ENCODE data around the gene GMNN. TPM values are rescaled to one million over a fixed set of nuclear protein-coding genes. Genes with fewer than 3 reads are reported as not detected.
"Not testable (repeated sequence)": the region's sequence is repeated elsewhere in the genome, so short reads cannot be mapped to it uniquely, and the experiment has no call there.

GMNN gene
- total RNA-seq = 10 to 100 TPM in 3 of 4 donors, 1 to 10 TPM in 1; 8.2 to 24.8 (median 16.3) TPM

GRCh38 chr6:24774696-24775519 is at the start of gene GMNN:
GMNN (plus strand) TSS chr6:24774937; CDS start chr6:24777247, 2,310 bp downstream.
- peak; percentile 70 to 73 for TF ChIP-seq POLR2A (IDR thresholded peaks at IDR 0.05)
- no peak for TF ChIP-seq CTCF (IDR thresholded peaks at IDR 0.05)

GRCh38 chr6:24730653-24731052 is 44.1 kb upstream of the GMNN start:
- not testable (repeated sequence) for H3K27ac ChIP-seq, H3K27me3 ChIP-seq, H3K36me3 ChIP-seq, H3K4me3 ChIP-seq, H3K4me1 ChIP-seq, DNase-seq
- peaks cover 0 to 11% (median 4%) of the 10 kb centered on the region in 4 donors for H3K9me3 ChIP-seq

More at GRCh38 chr6:24774696-24775519, at the start of gene GMNN:
- H3K4me1 ChIP-seq = peaks cover 0 to 17% (median 1%) of the 10 kb centered on the region in 4 donors
- H3K36me3 ChIP-seq = no peaks in the 10 kb centered on the region
- H3K27ac ChIP-seq = peak within 1 kb of the TSS; percentile 80 to 99 (median 98)
- H3K4me3 ChIP-seq = peak within 1 kb of the TSS; percentile 58 to 99 (median 90)
- H3K9me3 ChIP-seq = no peaks in the 10 kb centered on the region
- peak; percentile 99 for DNase-seq
- H3K27me3 ChIP-seq = no peaks in the 10 kb centered on the region

- H3K36me3 ChIP-seq, H3K4me1 ChIP-seq, H3K27ac ChIP-seq: not testable (repeated sequence)
These were observed 43.1 kb upstream of the GMNN start for GRCh38 chr6:24731456-24732134.

GRCh38 chr6:24734166-24734565 is 40.6 kb upstream of the GMNN start:
- H3K27ac ChIP-seq = no peak overlapping the region
- DNase-seq = no peak
- no peak overlapping the region for H3K4me3 ChIP-seq
- no peaks in the 10 kb centered on the region for H3K36me3 ChIP-seq
- H3K9me3 ChIP-seq = peaks cover 0 to 11% (median 4%) of the 10 kb centered on the region in 4 donors
- H3K27me3 ChIP-seq = no peaks in the 10 kb centered on the region
- TF ChIP-seq POLR2A (IDR thresholded peaks at IDR 0.05) = no peak
- H3K4me1 ChIP-seq = no peaks in the 10 kb centered on the region

More at GRCh38 chr6:24731456-24732134, 43.1 kb upstream of the GMNN start:
- not testable (repeated sequence) for DNase-seq, H3K27me3 ChIP-seq, H3K4me3 ChIP-seq
- peaks cover 0 to 11% (median 4%) of the 10 kb centered on the region in 4 donors for H3K9me3 ChIP-seq

- H3K9me3 ChIP-seq = peaks cover 0 to 11% (median 4%) of the 10 kb centered on the region in 4 donors
- not testable (repeated sequence) for H3K4me3 ChIP-seq, H3K4me1 ChIP-seq, H3K27ac ChIP-seq, DNase-seq, H3K36me3 ChIP-seq, H3K27me3 ChIP-seq
These were observed 40.0 kb upstream of the GMNN start for GRCh38 chr6:24734710-24735109.

- Histone ChIP-seq H3K36me3 (no peaks in the 10 kb centered on the region), H3K27me3 (no peaks in the 10 kb centered on the region), H3K27ac (no peak overlapping the region), H3K4me1 (no peaks in the 10 kb centered on the region), H3K9me3 (no peaks in the 10 kb centered on the region), H3K4me3 (no peak overlapping the region)
- no peak for DNase-seq
- TF ChIP-seq CTCF (IDR thresholded peaks at IDR 0.05) (no peak), POLR2A (IDR thresholded peaks at IDR 0.05) (no peak)
These were observed 36.0 kb upstream of the GMNN start for GRCh38 chr6:24738741-24739140.

- Histone ChIP-seq H3K4me3 (no peak overlapping the region), H3K4me1 (no peaks in the 10 kb centered on the region), H3K27ac (no peak overlapping the region), H3K27me3 (no peaks in the 10 kb centered on the region), H3K36me3 (no peaks in the 10 kb centered on the region), H3K9me3 (no peaks in the 10 kb centered on the region)
- no peak for DNase-seq
- no peak for TF ChIP-seq CTCF (IDR thresholded peaks at IDR 0.05)
- no peak for TF ChIP-seq POLR2A (IDR thresholded peaks at IDR 0.05)
These were observed 33.9 kb upstream of the GMNN start for GRCh38 chr6:24740861-24741260.
